Central memory CD8-positive, alpha-beta T cell (primary cell): ENCODE data around the gene HOOK2.
"Not testable (repeated sequence)": the region's sequence is repeated elsewhere in the genome, so short reads cannot be mapped to it uniquely, and the experiment has no call there.

Source experiments
- ATAC-seq: fragments of 150-1000 bp; cut with Tn5 transposase; replicated peaks from 2 replicates; pipeline ENCODE4 v1.10.0; 2022; ENCODE audit warnings: mild to moderate bottlenecking, moderate FRiP score, moderate number of reproducible peaks; ENCODE audit not compliant: poor library complexity, severe bottlenecking; ENCODE audit errors: extremely low read depth
- DNase-seq, 2 donors: peaks; one replicate each; pipeline ENCODE4 v3.0.0; 2021; ENCODE audit warnings: low spot score in 2 of 2
- H3K27ac Mint-ChIP-seq: one replicate; pipeline ENCODE4 v1.8.0; 2022; ENCODE audit warnings: low read depth, mild to moderate bottlenecking, moderate library complexity, mixed read lengths
- H3K27me3 Mint-ChIP-seq: one replicate; pipeline ENCODE4 v1.8.0; 2022; ENCODE audit warnings: mixed read lengths
- H3K36me3 Mint-ChIP-seq: one replicate; pipeline ENCODE4 v1.8.0; 2022; ENCODE audit warnings: mild to moderate bottlenecking, moderate library complexity, mixed read lengths; ENCODE audit not compliant: insufficient read depth
- H3K4me1 Mint-ChIP-seq: one replicate; pipeline ENCODE4 v1.8.0; 2022; ENCODE audit warnings: mixed read lengths
- H3K4me3 Mint-ChIP-seq: one replicate; pipeline ENCODE4 v1.8.0; 2022; ENCODE audit warnings: mild to moderate bottlenecking, moderate library complexity, mixed read lengths
- H3K9me3 Mint-ChIP-seq: one replicate; pipeline ENCODE4 v1.8.0; 2022; ENCODE audit warnings: mixed read lengths

Gene HOOK2, protein sequence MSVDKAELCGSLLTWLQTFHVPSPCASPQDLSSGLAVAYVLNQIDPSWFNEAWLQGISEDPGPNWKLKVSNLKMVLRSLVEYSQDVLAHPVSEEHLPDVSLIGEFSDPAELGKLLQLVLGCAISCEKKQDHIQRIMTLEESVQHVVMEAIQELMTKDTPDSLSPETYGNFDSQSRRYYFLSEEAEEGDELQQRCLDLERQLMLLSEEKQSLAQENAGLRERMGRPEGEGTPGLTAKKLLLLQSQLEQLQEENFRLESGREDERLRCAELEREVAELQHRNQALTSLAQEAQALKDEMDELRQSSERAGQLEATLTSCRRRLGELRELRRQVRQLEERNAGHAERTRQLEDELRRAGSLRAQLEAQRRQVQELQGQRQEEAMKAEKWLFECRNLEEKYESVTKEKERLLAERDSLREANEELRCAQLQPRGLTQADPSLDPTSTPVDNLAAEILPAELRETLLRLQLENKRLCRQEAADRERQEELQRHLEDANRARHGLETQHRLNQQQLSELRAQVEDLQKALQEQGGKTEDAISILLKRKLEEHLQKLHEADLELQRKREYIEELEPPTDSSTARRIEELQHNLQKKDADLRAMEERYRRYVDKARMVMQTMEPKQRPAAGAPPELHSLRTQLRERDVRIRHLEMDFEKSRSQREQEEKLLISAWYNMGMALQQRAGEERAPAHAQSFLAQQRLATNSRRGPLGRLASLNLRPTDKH

DNA sequence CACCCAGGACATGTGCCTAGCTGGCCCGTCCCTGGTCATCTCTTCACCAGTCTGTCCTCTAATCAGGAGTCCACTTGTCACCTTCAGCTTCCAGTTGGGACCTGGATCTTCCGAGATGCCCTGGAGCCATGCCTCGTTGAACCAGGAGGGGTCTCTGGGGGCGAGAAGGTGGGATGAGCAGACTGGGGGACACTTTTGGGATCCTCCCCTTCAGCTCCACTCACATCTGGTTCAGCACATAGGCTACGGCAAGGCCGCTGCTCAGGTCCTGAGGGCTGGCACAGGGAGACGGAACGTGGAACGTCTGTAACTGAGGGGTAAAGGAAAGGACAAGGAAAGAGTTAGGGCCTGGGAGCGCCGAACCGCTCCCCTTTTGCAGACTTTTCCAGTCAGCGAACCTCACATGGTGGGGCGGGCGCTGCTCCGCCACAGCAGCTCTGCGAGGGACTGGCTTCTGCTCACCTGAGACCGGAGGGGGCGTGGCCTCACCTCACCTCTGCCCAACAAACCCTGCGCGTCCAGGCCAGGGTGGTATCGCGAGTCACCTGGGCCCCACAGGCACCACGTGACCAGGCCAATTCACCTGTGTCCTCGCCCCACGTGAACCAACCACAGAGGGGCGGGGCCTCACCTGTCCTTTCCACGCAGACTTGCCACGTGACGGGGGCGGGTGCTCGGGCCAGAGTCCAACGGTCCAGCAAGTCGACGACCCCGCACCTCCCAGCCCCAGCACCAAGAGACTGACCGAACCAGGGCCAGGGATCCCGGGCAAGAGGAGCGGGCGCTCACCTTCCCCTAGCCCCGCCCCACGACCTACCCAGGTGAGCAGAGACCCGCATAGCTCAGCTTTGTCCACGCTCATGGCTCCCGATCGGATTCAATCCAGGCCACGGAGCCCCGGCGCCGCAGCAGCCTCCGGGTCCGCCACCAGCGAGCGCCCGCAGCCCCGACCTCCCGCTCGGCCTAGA, at the start of gene HOOK2:
Gene HOOK2 (minus strand): TSS at position 965 of the 968 bp plus-strand sequence. CDS start 103 bp downstream, at position 862.
- no peaks in the 10 kb centered on the region for H3K27me3 Mint-ChIP-seq
- ATAC-seq (peak; percentile 10), DNase-seq (no peak)
- peaks cover 23% of the 10 kb centered on the region for H3K4me1 Mint-ChIP-seq
- peak within 1 kb of the TSS; percentile 70 for H3K4me3 Mint-ChIP-seq
- no peaks in the 10 kb centered on the region for H3K9me3 Mint-ChIP-seq
- H3K36me3 Mint-ChIP-seq, result peaks cover 11% of the 10 kb centered on the region
- peak within 1 kb of the TSS; percentile 67 for H3K27ac Mint-ChIP-seq

DNA sequence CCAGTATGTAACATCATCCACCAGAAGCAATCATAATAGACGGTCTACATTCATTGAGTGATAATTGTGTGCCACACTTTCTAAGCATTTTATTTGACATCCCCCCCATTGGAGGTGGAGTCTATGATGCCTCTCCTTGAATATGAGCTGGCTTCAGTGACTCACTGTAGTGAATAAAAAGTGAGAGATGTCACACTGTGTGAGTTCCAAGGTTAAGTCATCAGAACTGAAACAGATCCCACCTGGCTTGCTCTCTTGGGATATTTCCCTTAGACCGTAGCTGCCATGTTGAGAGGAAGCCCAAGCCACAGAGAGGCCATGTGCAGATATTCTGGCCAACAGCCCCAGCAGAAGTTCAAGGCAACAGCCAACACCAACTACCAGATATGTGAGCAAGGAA, 46.4 kb upstream of the HOOK2 start:
- H3K4me1 Mint-ChIP-seq, result peaks cover 8% of the 10 kb centered on the region
- no peak overlapping the region for H3K27ac Mint-ChIP-seq
- DNase-seq (no peak), ATAC-seq (no peak)
- no peaks in the 10 kb centered on the region for H3K36me3 Mint-ChIP-seq
- no peak overlapping the region for H3K4me3 Mint-ChIP-seq
- H3K9me3 Mint-ChIP-seq, result no peaks in the 10 kb centered on the region
- peaks cover 23% of the 10 kb centered on the region for H3K27me3 Mint-ChIP-seq

DNA sequence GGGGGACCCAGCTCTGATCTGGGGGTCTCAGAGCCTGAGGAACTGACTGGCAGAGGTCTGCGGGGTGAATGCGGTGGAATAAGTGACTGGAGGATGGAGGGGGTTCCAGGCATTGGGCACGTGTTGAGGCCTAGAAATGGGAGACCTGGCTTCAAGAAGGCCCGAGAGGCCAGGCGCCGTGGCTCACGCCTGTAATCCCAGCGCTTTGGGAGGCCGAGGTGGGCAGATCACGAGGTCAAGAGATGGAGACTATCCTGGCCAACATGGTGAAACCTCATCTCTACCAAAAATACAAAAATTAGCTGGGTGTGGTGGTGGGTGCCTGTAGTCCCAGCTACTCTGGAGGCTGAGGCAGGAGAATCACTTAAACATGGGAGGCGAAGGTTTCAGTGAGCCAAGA, 42.5 kb upstream of the HOOK2 start:
- not testable (repeated sequence) for DNase-seq, H3K27me3 Mint-ChIP-seq, H3K4me1 Mint-ChIP-seq, H3K9me3 Mint-ChIP-seq, H3K4me3 Mint-ChIP-seq, H3K27ac Mint-ChIP-seq, H3K36me3 Mint-ChIP-seq, ATAC-seq

DNA sequence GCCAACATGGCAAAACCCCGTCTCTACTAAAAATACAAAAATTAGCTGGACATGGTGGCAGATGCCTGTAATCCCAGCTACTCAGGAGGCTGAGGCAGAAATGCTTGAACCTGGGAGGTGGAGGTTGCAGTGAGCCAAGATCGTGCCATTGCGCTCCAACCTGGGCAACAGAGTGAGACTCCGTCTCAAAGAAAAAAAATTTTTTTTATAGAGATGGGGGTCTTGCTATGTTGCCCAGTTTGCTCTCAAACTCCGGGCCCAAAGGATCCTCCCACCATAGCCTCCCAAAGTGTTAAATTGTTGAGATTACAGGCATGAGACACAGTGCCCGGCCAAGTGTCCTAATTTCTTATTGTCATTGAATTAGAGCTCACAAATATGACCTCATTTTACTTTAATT, 41.8 kb upstream of the HOOK2 start:
- H3K27ac Mint-ChIP-seq, H3K4me1 Mint-ChIP-seq, H3K4me3 Mint-ChIP-seq, H3K9me3 Mint-ChIP-seq, ATAC-seq, DNase-seq, H3K27me3 Mint-ChIP-seq: not testable (repeated sequence)
- H3K36me3 Mint-ChIP-seq, result peaks cover 12% of the 10 kb centered on the region

DNA sequence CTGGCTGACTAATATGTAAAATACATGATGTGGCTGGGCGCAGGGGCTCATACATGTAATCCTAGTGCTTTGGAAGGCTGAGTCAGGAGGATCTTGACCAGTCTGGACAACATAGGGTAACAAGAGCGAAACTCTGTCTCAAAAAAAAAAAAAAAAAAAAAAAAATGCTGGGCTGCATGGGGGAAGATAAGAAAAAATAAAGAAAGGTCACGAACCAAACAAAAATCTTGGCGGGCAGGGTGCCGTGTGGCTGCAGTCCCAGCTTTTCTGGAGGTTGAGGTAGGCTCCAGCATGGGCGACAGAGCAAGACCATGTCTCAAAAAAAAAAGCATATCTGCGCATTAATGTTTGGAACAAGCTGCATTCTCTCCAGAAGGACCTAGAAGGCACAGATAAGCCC, 39.7 kb upstream of the HOOK2 start:
- DNase-seq (no peak), ATAC-seq (no peak)
- Mint-ChIP-seq H3K4me3 (no peak overlapping the region), H3K27me3 (no peaks in the 10 kb centered on the region), H3K9me3 (no peaks in the 10 kb centered on the region), H3K36me3 (peaks cover 12% of the 10 kb centered on the region), H3K27ac (no peak overlapping the region), H3K4me1 (no peaks in the 10 kb centered on the region)

DNA sequence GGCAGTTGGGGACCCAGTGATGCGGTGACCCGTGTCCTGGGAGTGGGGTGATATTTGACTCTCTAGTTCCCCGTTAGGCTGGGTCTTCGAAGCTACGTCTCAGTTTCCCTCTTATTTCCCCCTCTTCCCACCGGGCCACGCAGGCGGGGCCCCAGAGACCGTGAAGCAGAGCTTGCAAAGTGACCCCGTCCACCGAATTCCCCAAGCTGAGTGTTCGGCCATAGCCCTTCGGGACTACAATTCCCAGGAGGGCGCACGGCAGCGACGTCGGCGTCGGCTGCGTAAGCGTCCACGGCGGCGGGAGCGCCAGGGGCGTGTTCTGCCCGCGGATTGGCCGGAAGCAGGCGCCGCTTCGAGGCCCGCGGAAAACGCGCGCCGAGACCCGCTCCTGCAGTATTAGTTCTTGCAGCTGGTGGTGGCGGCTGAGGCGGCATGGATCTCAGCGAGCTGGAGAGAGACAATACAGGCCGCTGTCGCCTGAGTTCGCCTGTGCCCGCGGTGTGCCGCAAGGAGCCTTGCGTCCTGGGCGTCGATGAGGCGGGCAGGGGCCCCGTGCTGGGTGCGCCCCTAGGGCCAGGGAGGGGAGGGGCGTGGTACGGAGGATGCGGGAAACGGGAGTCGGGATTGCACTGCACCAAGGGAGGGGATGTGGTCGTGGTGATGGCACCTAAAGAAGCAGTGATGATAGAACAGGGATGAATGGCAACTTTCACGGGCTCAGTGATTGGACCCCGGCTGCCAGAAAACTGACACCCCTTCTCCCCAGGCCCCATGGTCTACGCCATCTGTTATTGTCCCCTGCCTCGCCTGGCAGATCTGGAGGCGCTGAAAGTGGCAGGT, 31.1 kb upstream of the HOOK2 start, which contains the start of gene RNASEH2A:
Gene RNASEH2A (plus strand): TSS at position 343 of the 840 bp plus-strand sequence. CDS start 90 bp downstream, at position 433.
- Mint-ChIP-seq H3K4me3 (peak within 1 kb of the TSS; percentile 94), H3K36me3 (peaks cover 8% of the 10 kb centered on the region), H3K27ac (peak within 1 kb of the TSS; percentile 59), H3K4me1 (peaks cover 19% of the 10 kb centered on the region), H3K9me3 (no peaks in the 10 kb centered on the region), H3K27me3 (no peaks in the 10 kb centered on the region)
- peak; percentile 65 to 75 for DNase-seq
- peak; percentile 92 for ATAC-seq

DNA sequence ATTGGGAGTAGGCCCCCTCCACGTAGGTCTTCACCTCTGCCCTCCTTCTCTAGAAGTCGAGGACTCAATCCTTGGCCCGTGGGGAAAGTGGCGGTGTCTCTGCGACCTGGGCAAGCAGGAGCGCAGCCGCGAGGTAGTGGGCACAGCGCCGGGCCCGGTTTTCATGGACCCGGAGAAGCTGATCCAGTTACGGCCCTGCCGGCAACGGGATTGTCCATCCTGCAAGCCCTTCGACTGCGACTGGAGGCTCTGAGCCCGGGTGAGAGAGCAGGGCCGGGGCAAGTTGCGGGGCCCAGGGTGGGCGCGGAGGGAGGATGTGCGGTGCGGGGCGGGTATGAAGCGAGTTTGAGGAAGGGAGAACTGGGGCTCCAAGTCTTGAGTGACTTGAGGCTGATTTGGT, 28.7 kb upstream of the HOOK2 start:
- Mint-ChIP-seq H3K27me3 (no peaks in the 10 kb centered on the region), H3K36me3 (peaks cover 16% of the 10 kb centered on the region), H3K9me3 (no peaks in the 10 kb centered on the region), H3K4me1 (peaks cover 26% of the 10 kb centered on the region), H3K27ac (no peak overlapping the region), H3K4me3 (no peak overlapping the region)
- DNase-seq, result no peak
- ATAC-seq, result no peak

DNA sequence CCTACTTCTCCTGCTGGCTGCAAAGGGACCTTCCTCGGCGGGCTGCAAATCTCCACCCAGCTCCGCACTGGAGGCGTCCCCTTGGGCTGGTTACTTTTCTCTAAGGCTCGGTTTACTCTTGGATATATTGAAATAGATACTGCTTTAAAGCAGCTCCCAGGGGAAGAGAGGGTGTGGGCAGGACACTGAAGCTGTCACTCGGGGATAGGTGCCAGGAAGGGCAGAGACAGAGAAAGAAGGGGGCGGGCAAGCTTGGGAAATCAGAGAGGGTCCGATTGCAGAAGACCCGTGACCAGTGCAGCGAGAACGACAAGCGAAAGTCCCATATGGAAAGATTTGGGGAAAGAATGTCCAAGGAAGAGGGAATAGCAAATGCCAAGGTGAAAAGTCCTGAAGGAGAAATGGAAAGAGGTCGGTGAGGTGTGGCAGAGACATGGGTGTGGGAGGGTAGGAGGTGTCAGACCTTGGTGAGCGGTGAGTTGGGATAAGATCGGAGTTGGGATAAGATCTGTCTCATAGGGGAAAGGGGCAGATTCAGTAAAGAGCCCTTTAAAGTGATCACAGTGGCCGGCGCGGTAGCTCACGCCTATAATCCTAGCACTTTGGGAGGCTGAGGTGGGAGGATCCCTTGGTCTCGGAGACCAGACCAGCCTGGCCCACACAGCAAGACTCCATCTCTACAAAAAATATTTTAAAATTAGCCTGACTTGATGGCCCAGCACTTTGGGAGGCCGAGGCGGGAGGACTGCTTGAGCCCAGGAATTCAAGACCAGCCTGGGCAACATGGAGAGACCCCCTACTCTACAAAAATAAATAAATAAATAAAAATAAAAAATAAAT, 27.1 kb upstream of the HOOK2 start:
- Mint-ChIP-seq H3K4me3 (peak overlapping the region; percentile 83), H3K27me3 (no peaks in the 10 kb centered on the region), H3K27ac (peak overlapping the region; percentile 29), H3K4me1 (peaks cover 26% of the 10 kb centered on the region), H3K9me3 (no peaks in the 10 kb centered on the region), H3K36me3 (peaks cover 15% of the 10 kb centered on the region)
- DNase-seq (no peak), ATAC-seq (no peak)

DNA sequence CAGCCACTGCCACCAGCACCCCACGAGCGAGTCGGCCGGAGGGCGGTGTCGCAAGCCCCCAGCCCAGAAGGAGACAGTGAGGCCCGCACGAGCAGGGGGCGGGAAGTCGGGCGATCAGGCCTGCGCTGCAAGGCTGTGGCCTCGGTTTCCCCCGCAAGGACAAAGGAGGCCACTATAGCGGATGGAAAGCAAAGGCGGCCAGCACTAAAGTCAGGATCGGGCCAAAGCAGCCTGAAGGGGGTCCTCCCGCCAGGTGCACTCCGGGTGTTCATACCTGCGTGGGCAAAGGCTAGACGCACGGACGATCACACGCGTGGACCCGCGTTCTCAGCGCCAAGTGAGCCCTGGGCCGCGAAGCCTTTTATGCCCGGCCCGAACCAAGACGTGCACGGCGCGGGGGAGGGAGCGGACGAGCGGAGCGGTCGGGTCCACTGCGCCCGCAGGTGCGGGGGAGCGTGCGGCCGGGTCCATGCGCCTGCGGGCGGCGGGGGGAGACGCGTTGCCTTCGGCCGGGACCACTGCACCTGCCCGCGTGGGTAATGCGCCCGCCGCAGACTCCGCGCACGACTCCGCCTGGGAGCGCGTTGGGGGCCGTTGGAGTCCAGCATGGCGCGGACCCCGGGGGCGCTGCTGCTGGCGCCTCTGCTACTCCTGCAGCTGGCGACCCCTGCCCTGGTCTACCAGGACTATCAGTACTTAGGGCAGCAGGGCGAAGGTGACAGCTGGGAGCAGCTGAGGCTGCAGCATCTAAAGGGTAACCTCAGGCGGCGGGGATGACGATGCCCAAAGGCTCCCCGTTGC, 26.3 kb upstream of the HOOK2 start, which contains the start of the genes PRDX2 and THSD8:
Gene PRDX2 (minus strand): TSS at position 335 of the 801 bp plus-strand sequence. CDS start 539 bp downstream, outside the sequence.
Gene THSD8 (plus strand): TSS at position 604 of the 801 bp plus-strand sequence. CDS start 3 bp downstream, at position 607.
- H3K36me3 Mint-ChIP-seq, result peaks cover 12% of the 10 kb centered on the region
- H3K27ac Mint-ChIP-seq, result peak within 1 kb of the TSS; percentile 61
- DNase-seq (peak; percentile 48 to 49), ATAC-seq (peak; percentile 59)
- H3K4me3 Mint-ChIP-seq, result peak within 1 kb of the TSS; percentile 83
- no peaks in the 10 kb centered on the region for H3K27me3 Mint-ChIP-seq
- H3K9me3 Mint-ChIP-seq, result no peaks in the 10 kb centered on the region
- peaks cover 22% of the 10 kb centered on the region for H3K4me1 Mint-ChIP-seq

DNA sequence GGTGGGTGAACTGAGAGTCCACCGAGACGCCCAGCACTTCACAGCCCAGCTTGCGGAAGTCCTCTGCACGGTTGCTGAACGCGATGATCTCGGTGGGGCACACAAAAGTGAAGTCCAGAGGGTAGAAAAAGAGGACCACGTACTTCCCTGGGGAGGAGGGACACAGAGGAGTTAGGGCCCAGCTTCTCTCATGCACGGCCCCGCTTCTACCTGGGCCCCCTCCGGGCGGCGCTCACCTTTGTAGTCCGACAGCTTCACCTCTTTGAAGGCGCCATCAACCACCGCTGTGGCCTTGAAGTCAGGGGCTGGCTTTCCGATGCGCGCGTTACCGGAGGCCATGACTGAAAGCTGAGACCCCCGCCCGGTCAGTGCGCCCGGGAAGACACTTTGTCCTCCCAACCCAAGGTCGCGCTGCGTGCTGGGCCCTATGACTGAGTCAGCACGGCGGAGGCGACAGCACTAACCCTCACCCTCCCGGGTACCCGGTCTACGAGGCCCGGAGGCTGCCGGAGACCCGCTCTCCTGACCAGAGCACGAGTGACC, 25.6 kb upstream of the HOOK2 start:
- peak overlapping the region; percentile 61 for H3K27ac Mint-ChIP-seq
- H3K4me1 Mint-ChIP-seq, result peaks cover 22% of the 10 kb centered on the region
- DNase-seq, result no peak
- H3K36me3 Mint-ChIP-seq, result peaks cover 13% of the 10 kb centered on the region
- no peaks in the 10 kb centered on the region for H3K27me3 Mint-ChIP-seq
- ATAC-seq, result no peak
- peak overlapping the region; percentile 83 for H3K4me3 Mint-ChIP-seq
- H3K9me3 Mint-ChIP-seq, result no peaks in the 10 kb centered on the region
